Measurements from ENCODE around the gene CXCR5.
"Not testable (repeated sequence)": the region's sequence is repeated elsewhere in the genome, so short reads cannot be mapped to it uniquely, and the experiment has no call there.

Gene CXCR5, protein sequence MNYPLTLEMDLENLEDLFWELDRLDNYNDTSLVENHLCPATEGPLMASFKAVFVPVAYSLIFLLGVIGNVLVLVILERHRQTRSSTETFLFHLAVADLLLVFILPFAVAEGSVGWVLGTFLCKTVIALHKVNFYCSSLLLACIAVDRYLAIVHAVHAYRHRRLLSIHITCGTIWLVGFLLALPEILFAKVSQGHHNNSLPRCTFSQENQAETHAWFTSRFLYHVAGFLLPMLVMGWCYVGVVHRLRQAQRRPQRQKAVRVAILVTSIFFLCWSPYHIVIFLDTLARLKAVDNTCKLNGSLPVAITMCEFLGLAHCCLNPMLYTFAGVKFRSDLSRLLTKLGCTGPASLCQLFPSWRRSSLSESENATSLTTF

DNA sequence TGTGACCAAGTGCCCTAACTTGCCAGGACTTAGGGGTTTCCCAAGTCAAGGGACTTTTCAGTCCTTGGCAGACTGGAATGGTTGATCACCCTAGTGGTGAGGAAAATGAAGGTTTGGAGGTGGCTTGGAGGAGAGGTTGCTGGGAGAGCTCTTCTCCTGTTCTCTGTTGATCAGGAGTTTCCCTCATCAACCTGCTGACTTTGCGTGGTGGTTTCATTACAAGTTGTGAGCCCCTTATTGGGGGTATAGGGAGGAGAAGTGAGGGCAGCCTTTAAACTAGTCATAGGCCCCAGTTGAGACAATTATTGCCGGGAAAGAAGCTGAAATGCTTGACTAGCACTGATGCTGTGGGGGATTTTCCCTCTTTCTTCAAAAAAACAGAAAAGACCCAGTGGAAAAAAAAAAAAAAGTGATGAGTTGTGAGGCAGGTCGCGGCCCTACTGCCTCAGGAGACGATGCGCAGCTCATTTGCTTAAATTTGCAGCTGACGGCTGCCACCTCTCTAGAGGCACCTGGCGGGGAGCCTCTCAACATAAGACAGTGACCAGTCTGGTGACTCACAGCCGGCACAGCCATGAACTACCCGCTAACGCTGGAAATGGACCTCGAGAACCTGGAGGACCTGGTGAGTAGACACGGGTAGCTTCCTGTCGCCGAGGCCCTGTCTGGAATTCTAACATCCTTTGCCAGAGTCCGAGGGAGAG lies at the start of gene CXCR5:
Gene CXCR5 (plus strand): TSS at position 525 of the 704 bp plus-strand sequence. CDS start 50 bp downstream, at position 575.
- no peak for DNase-seq (ENCODE audit: low spot score)

- no peak for DNase-seq (ENCODE audit: low spot score)
Measured at GRCh38 chr11:118834427-118835028, 49.2 kb upstream of the CXCR5 start.

DNA sequence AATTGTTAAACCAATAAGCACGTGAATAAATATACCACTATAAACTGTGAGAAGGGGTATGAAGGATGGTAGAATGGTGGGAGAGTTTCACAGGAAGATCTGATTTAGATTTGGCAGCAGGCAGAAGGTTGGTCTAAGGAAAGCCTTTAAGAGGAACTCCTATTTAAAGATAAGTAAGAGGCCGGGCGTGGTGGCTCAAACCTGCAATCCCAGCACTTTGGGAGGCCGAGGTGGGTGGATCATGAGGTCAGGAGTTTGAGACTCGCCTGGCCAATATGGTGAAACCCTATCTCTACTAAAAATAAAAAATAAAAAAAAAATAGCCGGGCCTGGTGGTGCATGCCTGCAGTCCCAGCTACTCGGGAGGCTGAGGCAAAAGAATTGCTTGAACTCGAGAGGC lies 45.8 kb upstream of the CXCR5 start:
- no peak for DNase-seq (ENCODE audit: low spot score)

GRCh38 chr11:118838905-118839553 lies 44.7 kb upstream of the CXCR5 start:
- no peak for DNase-seq (ENCODE audit: low spot score)

DNA sequence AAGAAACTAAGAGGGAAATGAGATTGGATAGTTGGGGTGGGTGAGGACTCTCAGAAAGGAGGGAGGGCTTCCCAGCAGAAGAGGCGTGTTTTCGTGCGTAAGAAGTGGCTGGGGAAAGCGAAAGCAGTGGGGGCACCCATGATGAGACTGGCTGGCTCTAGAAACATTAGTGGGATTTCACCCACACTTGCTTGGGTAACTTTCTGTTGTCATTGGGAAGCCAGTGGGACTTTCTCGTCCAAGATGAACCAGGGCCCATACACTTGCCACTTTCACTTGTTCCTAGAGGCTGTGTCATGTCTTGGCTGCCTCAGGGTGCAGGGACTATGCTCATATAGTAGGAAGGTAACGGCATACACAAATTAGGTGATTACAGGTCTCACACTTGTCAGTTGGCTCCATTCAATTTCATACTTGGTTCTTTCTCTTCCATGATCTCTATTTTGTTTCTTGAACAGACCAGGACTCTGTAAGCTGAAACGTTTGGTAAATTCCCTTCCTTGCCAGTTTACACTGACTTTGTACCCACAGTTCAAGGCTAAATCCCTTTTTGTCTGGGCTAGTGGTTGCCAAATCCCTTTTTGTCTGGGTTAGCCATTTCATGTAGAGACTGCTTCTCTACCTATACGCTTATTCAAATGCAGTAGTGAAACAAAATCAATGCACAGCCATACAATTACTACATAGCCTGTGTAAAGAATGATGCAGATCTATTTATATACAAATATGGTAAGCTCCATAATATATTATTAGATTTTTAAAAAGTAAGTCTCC lies 42.0 kb upstream of the CXCR5 start:
- DNase-seq (ENCODE audit: low spot score): no peak

- DNase-seq (ENCODE audit: low spot score): no peak
Measured at GRCh38 chr11:118842369-118842768, 41.3 kb upstream of the CXCR5 start.

- not testable (repeated sequence) for DNase-seq (ENCODE audit: low spot score)
Measured at GRCh38 chr11:118842843-118843242, 40.8 kb upstream of the CXCR5 start.

GRCh38 chr11:118843565-118843964 lies 40.1 kb upstream of the CXCR5 start:
- DNase-seq (ENCODE audit: low spot score): no peak

- DNase-seq (ENCODE audit: low spot score): peak; percentile 22
Measured at GRCh38 chr11:118845369-118845768, 38.3 kb upstream of the CXCR5 start.

DNA sequence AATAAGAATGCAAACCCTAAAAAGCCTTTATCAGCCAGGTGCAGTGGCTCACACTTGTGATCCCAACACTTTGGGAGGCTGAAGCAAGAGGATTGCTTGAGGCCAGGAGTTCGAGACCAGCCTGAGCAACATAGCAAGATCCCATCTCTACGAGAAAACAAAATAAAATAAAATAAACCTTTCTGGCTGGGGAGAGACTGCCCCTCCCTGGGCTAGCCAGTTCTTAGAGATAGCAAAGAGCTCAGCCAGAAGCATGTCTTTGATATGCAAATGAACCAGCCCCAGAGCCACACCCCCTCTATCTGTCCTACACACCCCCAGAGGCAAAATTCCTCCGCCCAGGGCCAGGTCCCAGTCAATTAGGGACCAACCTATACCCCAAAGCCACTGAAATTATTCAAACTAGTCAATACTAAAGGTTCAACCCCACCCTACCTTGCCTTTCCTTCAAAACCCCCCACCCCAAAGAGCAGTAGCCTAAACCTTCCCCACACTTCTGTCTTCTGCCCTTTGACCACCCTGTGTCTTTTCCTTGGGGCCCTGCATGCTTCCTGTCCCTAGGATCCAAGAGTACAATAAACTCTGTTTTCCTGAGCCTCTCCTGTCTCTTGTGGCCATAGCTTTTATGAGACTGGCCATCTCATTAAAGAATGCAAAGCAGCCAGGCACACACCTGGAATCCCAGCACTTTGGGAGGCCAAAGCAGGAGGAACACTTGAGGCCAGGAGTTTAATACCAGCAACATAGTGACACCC lies 37.3 kb upstream of the CXCR5 start:
- DNase-seq (ENCODE audit: low spot score): no peak

- DNase-seq (ENCODE audit: low spot score): no peak
Measured at GRCh38 chr11:118849825-118850224, 33.9 kb upstream of the CXCR5 start.

DNA sequence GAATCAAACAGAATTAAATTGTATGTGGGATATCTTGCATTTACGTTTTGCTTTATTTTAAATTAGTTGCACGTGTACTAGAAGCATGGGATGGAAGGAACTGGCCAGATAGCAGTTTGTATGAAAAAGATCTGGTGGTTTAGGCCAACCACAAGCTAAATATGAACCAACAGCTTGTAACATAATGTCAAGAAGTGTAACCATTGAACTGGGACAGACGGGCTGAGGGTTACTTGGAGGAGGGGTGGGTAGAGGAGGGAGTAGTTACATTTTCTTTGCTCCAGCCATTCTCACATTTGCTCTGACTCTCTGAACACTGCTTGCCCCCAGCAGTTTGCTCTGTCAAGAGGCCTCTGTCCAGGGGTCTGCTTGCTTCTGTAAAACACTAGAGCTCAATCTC lies 31.7 kb upstream of the CXCR5 start:
- no peak for DNase-seq (ENCODE audit: low spot score)

DNA sequence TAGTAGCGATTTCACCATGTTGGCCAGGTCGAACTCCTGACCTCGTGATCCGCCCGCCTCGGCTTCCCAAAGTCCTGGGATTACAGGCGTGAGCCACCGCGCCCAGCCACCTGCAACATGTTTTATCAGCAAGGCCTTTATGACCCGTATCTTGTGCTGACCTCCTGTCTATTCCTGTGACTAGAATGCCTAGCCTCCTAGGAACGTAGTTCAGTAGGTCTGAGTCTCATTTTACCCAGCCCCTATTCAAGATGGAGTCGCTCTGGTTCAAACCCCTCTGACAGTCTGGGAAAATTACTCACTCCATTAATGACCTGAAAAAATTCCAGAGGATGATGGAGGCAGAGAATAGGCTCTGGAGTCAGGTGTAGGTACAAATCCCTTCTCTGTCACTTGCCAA lies 30.0 kb upstream of the CXCR5 start:
- no peak for DNase-seq (ENCODE audit: low spot score)

- DNase-seq (ENCODE audit: low spot score): no peak
Measured at GRCh38 chr11:118856314-118856713, 27.4 kb upstream of the CXCR5 start.

- DNase-seq (ENCODE audit: low spot score): no peak
Measured at GRCh38 chr11:118857385-118857784, 26.3 kb upstream of the CXCR5 start.

DNA sequence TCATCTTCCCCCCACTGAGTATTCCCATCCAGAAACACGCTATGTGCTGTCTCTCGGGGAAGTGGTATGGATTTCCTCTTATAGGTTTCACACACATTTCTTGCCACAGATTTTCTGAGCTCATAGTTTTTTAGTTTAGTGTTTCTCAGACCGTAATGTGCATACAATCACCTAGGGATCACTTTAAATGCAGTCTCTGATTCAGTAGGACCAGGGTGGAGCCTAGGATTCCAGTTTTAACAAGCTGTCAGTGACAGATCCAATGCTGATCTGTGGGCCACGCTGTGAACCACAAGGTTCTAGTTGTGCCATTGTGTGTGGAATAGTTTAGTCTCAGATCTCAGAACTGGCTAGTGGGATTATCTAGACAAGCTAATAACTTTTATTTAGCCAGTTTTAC lies 23.7 kb upstream of the CXCR5 start:
- DNase-seq (ENCODE audit: low spot score): no peak

GRCh38 chr11:118868659-118869058 lies 15.0 kb upstream of the CXCR5 start:
- DNase-seq (ENCODE audit: low spot score): no peak

DNA sequence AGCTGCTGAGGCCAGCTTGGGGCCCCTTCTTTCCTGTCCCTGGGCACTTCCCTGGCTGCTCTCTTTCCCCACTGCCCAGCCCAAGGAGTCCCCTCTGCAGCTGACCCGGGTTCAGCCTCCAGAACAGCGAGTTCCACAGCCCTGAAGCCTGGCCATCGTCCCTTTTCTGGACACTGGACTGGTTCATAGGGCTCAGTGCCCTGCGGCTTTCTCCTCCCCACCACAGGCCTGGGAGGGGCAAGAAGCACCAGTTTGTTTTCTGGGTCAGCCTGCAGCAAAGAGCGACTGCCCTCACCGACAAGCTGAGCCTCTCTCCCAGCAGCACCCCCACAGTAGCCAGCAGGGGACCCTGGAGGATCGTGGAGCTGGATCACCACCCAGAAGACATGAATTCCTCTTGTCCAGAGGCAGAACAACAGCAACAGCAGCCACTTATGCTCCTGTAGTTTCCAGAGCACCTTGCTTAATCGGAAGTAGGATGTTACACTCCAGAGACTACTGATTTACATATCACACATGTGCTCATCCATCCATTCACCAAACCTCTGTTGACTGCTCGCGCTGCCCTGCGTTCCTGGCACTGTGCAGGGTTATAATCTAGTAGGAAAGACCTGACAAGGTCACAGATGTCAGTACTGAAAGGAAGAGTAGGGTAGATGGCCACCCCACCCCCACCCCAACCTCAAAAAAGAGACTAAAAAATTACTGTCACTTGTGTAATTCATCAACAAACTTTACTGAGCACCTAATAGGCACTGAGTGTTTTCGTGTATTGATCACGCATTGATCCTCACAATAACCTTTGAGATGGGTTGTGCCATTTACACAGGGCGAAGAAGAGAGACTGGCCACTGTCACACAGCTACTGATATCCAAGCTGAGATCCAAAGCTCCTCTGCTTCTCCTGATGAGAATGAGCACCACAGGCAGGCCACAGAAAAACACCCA lies 13.0 kb upstream of the CXCR5 start:
- DNase-seq (ENCODE audit: low spot score): peak; percentile 63

- no peak for DNase-seq (ENCODE audit: low spot score)
Measured at GRCh38 chr11:118872403-118872821, 11.3 kb upstream of the CXCR5 start.

- DNase-seq (ENCODE audit: low spot score): no peak
Measured at GRCh38 chr11:118873804-118874203, 9.9 kb upstream of the CXCR5 start.

Measured in AG08395 (cell line).